A549 (cell line): Measurements from ENCODE around the gene RARB.

Experiments used
- CBX8 ChIP-seq: fragments of 200-600 bp; sonication (generic); IDR thresholded peaks from 2 replicates; pipeline ENCODE4 v1.6.1; 2016
- EHMT2 ChIP-seq: fragments of 200-600 bp; sonication (generic); IDR thresholded peaks from 2 replicates; pipeline ENCODE4 v1.6.1; 2016; ENCODE audit warnings: antibody characterized with exemption, low read depth, mild to moderate bottlenecking, moderate library complexity
- ESRRA ChIP-seq: fragments of 150-350 bp; IDR thresholded peaks from 2 replicates; pipeline ENCODE4 v1.6.1; 2014; ENCODE audit warnings: mild to moderate bottlenecking, low read length, borderline replicate concordance
- KDM5A ChIP-seq: fragments of 200-600 bp; sonication (generic); IDR thresholded peaks from 2 replicates; pipeline ENCODE4 v1.6.1; 2016; ENCODE audit warnings: antibody characterized with exemption, mild to moderate bottlenecking
- NR3C1 ChIP-seq: fragments of >200 bp; sonication (Bioruptor Twin); formaldehyde crosslinking; IDR thresholded peaks from 3 replicates; pipeline ENCODE4 v1.6.1; 2017
- POLR2A ChIP-seq: IDR thresholded peaks from 2 replicates; pipeline ENCODE4 v1.6.1; 2012; ENCODE audit warnings: mild to moderate bottlenecking, low read length
- REST ChIP-seq: fragments of 200-600 bp; sonication (generic); IDR thresholded peaks from 2 replicates; pipeline ENCODE4 v1.6.1; 2016; ENCODE audit warnings: antibody characterized with exemption, mild to moderate bottlenecking, moderate library complexity
- USF2 ChIP-seq: fragments of 450-650 bp; IDR thresholded peaks from 2 replicates; pipeline ENCODE4 v1.6.1; 2014; ENCODE audit warnings: antibody characterized with exemption
- ZNF302 ChIP-seq: fragments of 250-450 bp; sonication (Bioruptor Pico); IDR thresholded peaks from 2 replicates; pipeline ENCODE4 v1.9.0; 2021; ENCODE audit warnings: inconsistent platforms, mild to moderate bottlenecking, moderate library complexity
- TF ChIP-seq, protein P1 (sequence below): fragments of >200 bp; sonication (Bioruptor Twin); formaldehyde crosslinking; IDR thresholded peaks from 3 replicates; pipeline ENCODE4 v1.5.1; 2016
- TF ChIP-seq, protein P2 (sequence below): IDR thresholded peaks from 2 replicates; pipeline ENCODE4 v1.6.1; 2012

DNA sequence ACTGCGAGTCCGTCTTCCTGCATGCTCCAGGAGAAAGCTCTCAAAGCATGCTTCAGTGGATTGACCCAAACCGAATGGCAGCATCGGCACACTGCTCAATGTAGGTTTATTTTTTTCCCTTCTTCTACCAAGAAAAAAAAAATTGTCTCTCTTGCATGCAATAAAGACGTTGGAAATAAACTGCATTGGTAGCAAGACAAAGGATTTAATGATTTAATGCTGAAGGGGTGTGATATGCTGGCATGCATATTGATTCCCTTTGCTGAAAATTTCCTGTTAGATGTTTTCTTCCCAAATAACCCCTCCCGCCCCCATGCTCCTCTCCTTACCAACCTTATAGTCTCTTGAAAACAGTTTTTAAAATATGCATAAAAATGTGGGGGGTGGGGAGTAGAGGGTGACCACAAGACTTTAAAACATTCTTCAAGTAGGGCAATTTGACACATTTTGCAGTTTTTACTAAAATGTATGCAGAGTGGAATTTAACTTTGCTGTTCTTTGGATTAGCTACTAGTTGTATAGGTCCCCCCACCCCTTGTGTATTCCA, 799 bp downstream of the RARB start:
- TF ChIP-seq ESRRA (no peak), EHMT2 (no peak), KDM5A (no peak), ZNF302 (CRISPR knock-in tag) (no peak), POLR2A (no peak), CBX8 (no peak), NR3C1 (no peak), REST (no peak), USF2 (no peak)
- TF ChIP-seq, protein P1, sequence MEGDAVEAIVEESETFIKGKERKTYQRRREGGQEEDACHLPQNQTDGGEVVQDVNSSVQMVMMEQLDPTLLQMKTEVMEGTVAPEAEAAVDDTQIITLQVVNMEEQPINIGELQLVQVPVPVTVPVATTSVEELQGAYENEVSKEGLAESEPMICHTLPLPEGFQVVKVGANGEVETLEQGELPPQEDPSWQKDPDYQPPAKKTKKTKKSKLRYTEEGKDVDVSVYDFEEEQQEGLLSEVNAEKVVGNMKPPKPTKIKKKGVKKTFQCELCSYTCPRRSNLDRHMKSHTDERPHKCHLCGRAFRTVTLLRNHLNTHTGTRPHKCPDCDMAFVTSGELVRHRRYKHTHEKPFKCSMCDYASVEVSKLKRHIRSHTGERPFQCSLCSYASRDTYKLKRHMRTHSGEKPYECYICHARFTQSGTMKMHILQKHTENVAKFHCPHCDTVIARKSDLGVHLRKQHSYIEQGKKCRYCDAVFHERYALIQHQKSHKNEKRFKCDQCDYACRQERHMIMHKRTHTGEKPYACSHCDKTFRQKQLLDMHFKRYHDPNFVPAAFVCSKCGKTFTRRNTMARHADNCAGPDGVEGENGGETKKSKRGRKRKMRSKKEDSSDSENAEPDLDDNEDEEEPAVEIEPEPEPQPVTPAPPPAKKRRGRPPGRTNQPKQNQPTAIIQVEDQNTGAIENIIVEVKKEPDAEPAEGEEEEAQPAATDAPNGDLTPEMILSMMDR, result no peak
- TF ChIP-seq, protein P2, sequence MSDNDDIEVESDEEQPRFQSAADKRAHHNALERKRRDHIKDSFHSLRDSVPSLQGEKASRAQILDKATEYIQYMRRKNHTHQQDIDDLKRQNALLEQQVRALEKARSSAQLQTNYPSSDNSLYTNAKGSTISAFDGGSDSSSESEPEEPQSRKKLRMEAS, result no peak
